ENCODE measurements around the gene SPTBN1.

GRCh38 chr2:54422072-54422581, 34.0 kb upstream of the SPTBN1 start:
- TF ChIP-seq, protein P1, sequence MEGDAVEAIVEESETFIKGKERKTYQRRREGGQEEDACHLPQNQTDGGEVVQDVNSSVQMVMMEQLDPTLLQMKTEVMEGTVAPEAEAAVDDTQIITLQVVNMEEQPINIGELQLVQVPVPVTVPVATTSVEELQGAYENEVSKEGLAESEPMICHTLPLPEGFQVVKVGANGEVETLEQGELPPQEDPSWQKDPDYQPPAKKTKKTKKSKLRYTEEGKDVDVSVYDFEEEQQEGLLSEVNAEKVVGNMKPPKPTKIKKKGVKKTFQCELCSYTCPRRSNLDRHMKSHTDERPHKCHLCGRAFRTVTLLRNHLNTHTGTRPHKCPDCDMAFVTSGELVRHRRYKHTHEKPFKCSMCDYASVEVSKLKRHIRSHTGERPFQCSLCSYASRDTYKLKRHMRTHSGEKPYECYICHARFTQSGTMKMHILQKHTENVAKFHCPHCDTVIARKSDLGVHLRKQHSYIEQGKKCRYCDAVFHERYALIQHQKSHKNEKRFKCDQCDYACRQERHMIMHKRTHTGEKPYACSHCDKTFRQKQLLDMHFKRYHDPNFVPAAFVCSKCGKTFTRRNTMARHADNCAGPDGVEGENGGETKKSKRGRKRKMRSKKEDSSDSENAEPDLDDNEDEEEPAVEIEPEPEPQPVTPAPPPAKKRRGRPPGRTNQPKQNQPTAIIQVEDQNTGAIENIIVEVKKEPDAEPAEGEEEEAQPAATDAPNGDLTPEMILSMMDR (CRISPR knock-in tag; IDR thresholded peaks at IDR 0.05): no peak
- TF ChIP-seq NFIC (IDR thresholded peaks at IDR 0.05; ENCODE audit: low read length) (no peak), SAFB2 (CRISPR knock-in tag; IDR thresholded peaks at IDR 0.05; ENCODE audit: borderline replicate concordance, low read depth) (no peak), ZNF770 (CRISPR knock-in tag; IDR thresholded peaks at IDR 0.05) (no peak), NR2C2 (CRISPR knock-in tag; IDR thresholded peaks at IDR 0.05; ENCODE audit: borderline replicate concordance) (no peak), NONO (IDR thresholded peaks at IDR 0.05) (no peak), NONO (CRISPR knock-in tag; conservative IDR thresholded peaks at IDR 0.05) (no peak), CEBPB (IDR thresholded peaks at IDR 0.05; ENCODE audit: borderline replicate concordance, low read depth, low read length) (no peak), ZNF160 (CRISPR knock-in tag; IDR thresholded peaks at IDR 0.05) (no peak), IRF1 (CRISPR knock-in tag; IDR thresholded peaks at IDR 0.05; ENCODE audit: low read depth) (no peak), HNF4A (CRISPR knock-in tag; IDR thresholded peaks at IDR 0.05) (no peak), ZNF501 (CRISPR knock-in tag; IDR thresholded peaks at IDR 0.05) (no peak)
